H1 (cell line): Measurements from ENCODE around the gene SKIDA1. TPM values are rescaled to one million over a fixed set of nuclear protein-coding genes. Genes with fewer than 3 reads are reported as not detected.

Experiments used
- CTCF ChIA-PET: fragments of 300-600 bp; sonication (Branson Sonifier 250); formaldehyde crosslinking; loops from one replicate; lab custom pipeline; 2021; ENCODE audit not compliant: partially characterized antibody; lab: Charles Lee
- POLR2A ChIA-PET: fragments of 300-600 bp; sonication (Branson Sonifier 250); formaldehyde crosslinking; loops from one replicate; lab custom pipeline; 2021; ENCODE audit warnings: inconsistent platforms; ENCODE audit not compliant: partially characterized antibody; lab: Charles Lee
- DNase-seq, 2 experiments: peaks; one replicate each; pipeline versions ENCODE4 v3.0.0 to v3.0.0-alpha.2; 2010 to 2022; ENCODE audit warnings: low spot score in 2 of 2, low read depth in 1 of 2, mixed read lengths in 1 of 2
- FAIRE-seq: peaks from 2 replicates; lab custom pipeline; 2011; peaks lifted over from hg19 to GRCh38; lab: Jason Lieb, UNC
- H2AFZ ChIP-seq: 2 replicates; pipeline ENCODE4 v1.8.1; 2012; ENCODE audit warnings: low read length, inconsistent platforms
- H2AK5ac ChIP-seq: 2 replicates; pipeline ENCODE4 v1.6.1; 2013; ENCODE audit warnings: low read depth, low read length
- H2BK120ac ChIP-seq: replicated peaks from 2 replicates; pipeline ENCODE3; 2013; ENCODE audit warnings: low read depth, low read length, inconsistent platforms
- H2BK12ac ChIP-seq: 2 replicates; pipeline ENCODE4 v1.6.1; 2013; ENCODE audit warnings: low read depth, low read length
- H2BK15ac ChIP-seq: 2 replicates; pipeline ENCODE4 v1.6.1; 2013; ENCODE audit warnings: low read length
- H2BK20ac ChIP-seq: 2 replicates; pipeline ENCODE4 v1.6.1; 2013; ENCODE audit warnings: low read length
- H2BK5ac ChIP-seq: 2 replicates; pipeline ENCODE4 v1.6.1; 2013; ENCODE audit warnings: low read depth, low read length
- H3K14ac ChIP-seq: 2 replicates; pipeline ENCODE4 v1.6.1; 2013; ENCODE audit warnings: inconsistent platforms; ENCODE audit not compliant: insufficient read length
- H3K18ac ChIP-seq: 2 replicates; pipeline ENCODE4 v1.6.1; 2013; ENCODE audit warnings: low read length; ENCODE audit errors: extremely low read depth
- H3K23ac ChIP-seq: 2 replicates; pipeline ENCODE4 v1.6.1; 2013; ENCODE audit warnings: inconsistent platforms; ENCODE audit not compliant: insufficient read length
- H3K23me2 ChIP-seq: 2 replicates; pipeline ENCODE4 v1.6.1; 2013; ENCODE audit warnings: low read depth, low read length
- H3K27ac ChIP-seq: 2 replicates; pipeline ENCODE4 v1.6.1; 2011; ENCODE audit warnings: low read depth, low read length, inconsistent platforms
- H3K27me3 ChIP-seq, 4 experiments: replicated peaks in 1 of 4; 1 replicate in 1 of 4; 2 replicates in 3 of 4; pipeline versions ENCODE4 v1.6.1 to v1.8.1; 2011 to 2013; ENCODE audit warnings: low read length in 3 of 4, mild to moderate bottlenecking in 3 of 4, inconsistent platforms in 2 of 4, mixed read lengths in 2 of 4, moderate library complexity in 1 of 4; ENCODE audit not compliant: control insufficient read depth in 3 of 4, insufficient read depth in 3 of 4; ENCODE audit errors: extremely low read depth in 1 of 4
- H3K36me3 ChIP-seq, 4 experiments: 2 replicates each; pipeline versions ENCODE4 v1.6.1 to v1.8.1; 2011 to 2013; ENCODE audit warnings: mild to moderate bottlenecking in 4 of 4, low read length in 3 of 4, moderate library complexity in 2 of 4, control low read depth in 1 of 4, inconsistent platforms in 1 of 4; ENCODE audit not compliant: insufficient read depth in 4 of 4, control insufficient read depth in 2 of 4
- H3K4ac ChIP-seq: replicated peaks from 2 replicates; pipeline ENCODE3; 2013; ENCODE audit warnings: low read length, low read depth, mixed read lengths, inconsistent platforms; ENCODE audit not compliant: insufficient read length
- H3K4me1 ChIP-seq, 4 experiments: replicated peaks in 1 of 4; 1 replicate in 1 of 4; 2 replicates in 3 of 4; pipeline versions ENCODE4 v1.6.1 to v1.8.1; 2011 to 2013; ENCODE audit warnings: low read length in 3 of 4, inconsistent platforms in 2 of 4, mixed read lengths in 1 of 4; ENCODE audit not compliant: insufficient read depth in 4 of 4, control insufficient read depth in 3 of 4
- H3K4me2 ChIP-seq, 2 experiments: 2 replicates each; pipeline versions ENCODE4 v1.6.1 to v1.8.1; 2011 to 2013; ENCODE audit warnings: low read depth in 2 of 2, low read length in 2 of 2, control low read depth in 1 of 2, inconsistent platforms in 1 of 2, mild to moderate bottlenecking in 1 of 2; ENCODE audit not compliant: insufficient read depth in 1 of 2
- H3K4me3 ChIP-seq, 4 experiments: fragments of 200-600, 300-600 bp in 1 of 4; sonication (generic), shearing (Covaris generic), sonication (Bioruptor Twin) in 1 of 4; 2 replicates each; pipeline versions ENCODE4 v1.5.1 to v1.8.1; 2011 to 2016; ENCODE audit warnings: low read length in 4 of 4, low read depth in 3 of 4, control low read depth in 2 of 4, inconsistent platforms in 2 of 4, mild to moderate bottlenecking in 2 of 4, mixed read lengths in 1 of 4, moderate library complexity in 1 of 4; ENCODE audit not compliant: insufficient read depth in 2 of 4; ENCODE audit errors: extremely low read depth in 1 of 4
- H3K56ac ChIP-seq: replicated peaks from 2 replicates; pipeline ENCODE3; 2013; ENCODE audit warnings: low read depth, mild to moderate bottlenecking, mixed read lengths, low read length, inconsistent platforms; ENCODE audit not compliant: insufficient read length
- H3K79me1 ChIP-seq: 2 replicates; pipeline ENCODE4 v1.6.1; 2013; ENCODE audit warnings: low read depth, low read length, control low read depth
- H3K79me2 ChIP-seq, 2 experiments: 2 replicates each; pipeline versions ENCODE4 v1.6.1 to v1.8.1; 2012 to 2013; ENCODE audit warnings: low read length in 2 of 2, mild to moderate bottlenecking in 2 of 2, inconsistent platforms in 1 of 2; ENCODE audit not compliant: insufficient read depth in 2 of 2, control insufficient read depth in 1 of 2
- H3K9ac ChIP-seq, 4 experiments: replicated peaks in 1 of 4; 1 replicate in 1 of 4; 2 replicates in 3 of 4; pipeline versions ENCODE4 v1.6.1 to v1.8.1; 2011 to 2013; ENCODE audit warnings: low read depth in 3 of 4, low read length in 3 of 4, control low read depth in 2 of 4, mild to moderate bottlenecking in 2 of 4, moderate library complexity in 2 of 4, inconsistent platforms in 1 of 4; ENCODE audit errors: extremely low read depth in 1 of 4
- H3K9me3 ChIP-seq, 2 experiments: 2 replicates each; pipeline versions ENCODE4 v1.6.1 to v1.8.1; 2012 to 2013; ENCODE audit warnings: mild to moderate bottlenecking in 2 of 2, moderate library complexity in 2 of 2, control low read depth in 1 of 2, inconsistent platforms in 1 of 2, low read depth in 1 of 2, low read length in 1 of 2, mixed read lengths in 1 of 2; ENCODE audit not compliant: insufficient read depth in 2 of 2
- H4K20me1 ChIP-seq, 2 experiments: replicated peaks in 1 of 2; 2 replicates each; pipeline versions ENCODE3 to v1.8.1; 2011 to 2013; ENCODE audit warnings: inconsistent platforms in 2 of 2, low read length in 2 of 2, mild to moderate bottlenecking in 1 of 2; ENCODE audit not compliant: insufficient read depth in 2 of 2, control insufficient read depth in 1 of 2
- H4K5ac ChIP-seq: 2 replicates; pipeline ENCODE4 v1.6.1; 2013; ENCODE audit warnings: low read length, low read depth, mixed read lengths, inconsistent platforms; ENCODE audit not compliant: insufficient read length
- H4K8ac ChIP-seq: 2 replicates; pipeline ENCODE4 v1.8.0; 2013; ENCODE audit warnings: mild to moderate bottlenecking, moderate library complexity, low read length, inconsistent platforms; ENCODE audit not compliant: insufficient read depth; ENCODE audit errors: extremely low read depth
- H4K91ac ChIP-seq: replicated peaks from 2 replicates; pipeline ENCODE3; 2013; ENCODE audit warnings: low read length, mixed read lengths, inconsistent platforms; ENCODE audit not compliant: insufficient read length
- BACH1 ChIP-seq: IDR thresholded peaks from 2 replicates; pipeline ENCODE4 v1.6.1; 2012; ENCODE audit warnings: low read length, improper control_type of control experiment
- CBX5 ChIP-seq: fragments of 300-800, 300-1000 bp; sonication (generic); IDR thresholded peaks from 2 replicates; pipeline ENCODE4 v1.7.1; 2016; ENCODE audit warnings: antibody characterized with exemption, low read length, low read depth
- CEBPB ChIP-seq: IDR thresholded peaks from 2 replicates; pipeline ENCODE4 v1.6.1; 2012; ENCODE audit warnings: low read depth, low read length
- CHD1 ChIP-seq: IDR thresholded peaks from 2 replicates; pipeline ENCODE4 v1.6.1; 2012; ENCODE audit warnings: low read depth, low read length, improper control_type of control experiment
- CHD2 ChIP-seq: IDR thresholded peaks from 2 replicates; pipeline ENCODE4 v1.6.1; 2012; ENCODE audit warnings: low read length, improper control_type of control experiment
- CREB1 ChIP-seq: IDR thresholded peaks from 2 replicates; pipeline ENCODE4 v1.6.1; 2012; ENCODE audit warnings: inconsistent platforms
- EZH2 ChIP-seq: fragments of 200-600 bp; sonication (generic); IDR thresholded peaks from 2 replicates; pipeline ENCODE4 v1.7.1; 2012; ENCODE audit warnings: low read depth, mild to moderate bottlenecking, moderate library complexity, low read length, inconsistent platforms; ENCODE audit not compliant: severe bottlenecking
- POLR2A ChIP-seq, 2 experiments: IDR thresholded peaks; 1 replicate in 1 of 2; 2 replicates in 1 of 2; pipeline ENCODE4 v1.6.1; 2011; ENCODE audit warnings: low read depth in 2 of 2, low read length in 2 of 2, mild to moderate bottlenecking in 2 of 2; ENCODE audit errors: control extremely low read depth in 1 of 2
- RBBP5 ChIP-seq: IDR thresholded peaks from 2 replicates; pipeline ENCODE4 v1.7.1; 2012; ENCODE audit warnings: low read depth, mild to moderate bottlenecking, inconsistent platforms, low read length, moderate library complexity, borderline replicate concordance
- RFX5 ChIP-seq: IDR thresholded peaks from 2 replicates; pipeline ENCODE4 v1.6.1; 2011; ENCODE audit warnings: low read depth, low read length, improper control_type of control experiment, borderline replicate concordance
- SIN3A ChIP-seq, 2 experiments: IDR thresholded peaks in 1 of 2; conservative IDR thresholded peaks in 1 of 2; 2 replicates each; pipeline ENCODE4 v1.6.1; 2011 to 2012; ENCODE audit warnings: low read length in 2 of 2, improper control_type of control experiment in 1 of 2, low read depth in 1 of 2, mild to moderate bottlenecking in 1 of 2
- SUZ12 ChIP-seq: fragments of 200-600 bp; sonication (generic); IDR thresholded peaks from 2 replicates; pipeline ENCODE4 v1.6.1; 2012; ENCODE audit warnings: mild to moderate bottlenecking, inconsistent platforms, low read length, moderate library complexity, mixed read lengths
- WGBS, 2 experiments: shearing (Covaris generic) in 1 of 2; methylation state at CpG; one replicate each; pipeline versions ENCODE4 v1.1.6 to v1.1.7; 2013 to 2015; ENCODE audit warnings: low lambda C conversion rate in 2 of 2, mixed read lengths in 2 of 2, inconsistent platforms in 1 of 2, low coverage in 1 of 2, missing lambda C conversion rate in 1 of 2; ENCODE audit not compliant: insufficient replicate concordance in 2 of 2, insufficient coverage in 1 of 2, insufficient read length in 1 of 2; ENCODE audit errors: extremely low coverage in 1 of 2, missing lambda C conversion rate in 1 of 2; 5-methylcytosine and 5-hydroxymethylcytosine counted together
- polyA plus RNA-seq, 7 experiments: library from polyadenylated mRNA; depleted of rRNA in 3 of 7; stranded (reverse) in 5 of 7; unstranded in 2 of 7; fragments of >200 nt in 5 of 7; fragments of 200-250 nt in 2 of 7; gene quantifications; 1 replicate in 5 of 7; 2 replicates in 1 of 7; 4 replicates in 1 of 7; pipeline versions ENCODE4 v1.2.1 to v1.2.3, GENCODE V29; 2011 to 2013; ENCODE audit warnings: missing spikeins in 2 of 7, mixed read lengths in 2 of 7
- total RNA-seq: library from RNA; stranded (reverse); fragmentation: NEBNext Ultra II Directional; extraction: Animal tissue kit (Norgen Biotek cat#: 25700); gene quantifications from 2 replicates; pipeline ENCODE4 v1.2.1, GENCODE V29; 2021
- TF ChIP-seq, protein P1 (sequence below): IDR thresholded peaks from 2 replicates; pipeline ENCODE4 v1.6.1; 2012; ENCODE audit warnings: inconsistent platforms

SKIDA1 gene
- total and polyA plus RNA-seq, 2 of the 8 experiments (the other 6 are each of a cell fraction or from before 2014, with no cell fraction given) = 1.5 to 8.0 TPM

- Histone ChIP-seq H3K36me3 (peaks cover 0 to 7% (median 0%) of the 10 kb centered on the region in 4 experiments; a peak in 2 of 8 replicates), H3K56ac (no peak overlapping the region), H3K4me1 (peaks cover 0 to 10% (median 3%) of the 10 kb centered on the region in 4 experiments; a peak in 6 of 7 replicates), H3K79me1 (no peaks in the 10 kb centered on the region), H2BK120ac (no peak overlapping the region), H3K79me2 (peaks cover 0 to 18% of the 10 kb centered on the region in 2 experiments; a peak in 2 of 4 replicates), H2AK5ac (no peak overlapping the region), H2BK5ac (no peak overlapping the region), H4K8ac (no peak overlapping the region), H3K9me3 (no peaks in the 10 kb centered on the region), H3K4me3 (no peak overlapping the region), H3K23ac (no peak overlapping the region), H4K20me1 (no peaks in the 10 kb centered on the region), H2BK12ac (no peak overlapping the region), H3K9ac (no peak overlapping the region), H3K27me3 (no peaks in the 10 kb centered on the region), H2AFZ (no peak overlapping the region), H3K23me2 (peaks cover 14% of the 10 kb centered on the region; the same call in 1 of the 2 replicates), H3K14ac (no peak overlapping the region), H3K18ac (no peak overlapping the region), H4K5ac (no peak overlapping the region), H3K27ac (no peak overlapping the region), H2BK15ac (no peak overlapping the region), H3K4me2 (no peak overlapping the region), H3K4ac (no peak overlapping the region), H4K91ac (no peak overlapping the region), H2BK20ac (no peak overlapping the region)
- FAIRE-seq (no peak), DNase-seq (no peak)
- ChIA-PET POLR2A (no interaction called here), CTCF (interaction anchor here (0.6 to 4.9 kb wide), 4 partner anchors 29 to 636 kb away, joined by 3 to 39 read pairs (median 4); no protein-coding TSS in a partner anchor)
- 86% methylated on average over 2 of the region's 2 CpGs; no CpG with 5 or more reads in 1 of the 2 experiments for WGBS, 2 experiments
- TF ChIP-seq RBBP5 (no peak), POLR2A (IDR thresholded peaks at IDR 0.05; ENCODE audit: control extremely low read depth in 1 of 2, low read depth in 2 of 2, low read length in 2 of 2) (no peak), CBX5 (no peak), BACH1 (no peak), CEBPB (no peak), SIN3A (conservative IDR thresholded peaks at IDR 0.05 in 1 of 2, IDR thresholded peaks at IDR 0.05 in 1 of 2; ENCODE audit: low read depth in 1 of 2, low read length in 2 of 2) (no peak), CHD2 (no peak), RFX5 (no peak), CHD1 (no peak), SUZ12 (no peak), EZH2 (no peak), CREB1 (no peak)
- TF ChIP-seq, protein P1, sequence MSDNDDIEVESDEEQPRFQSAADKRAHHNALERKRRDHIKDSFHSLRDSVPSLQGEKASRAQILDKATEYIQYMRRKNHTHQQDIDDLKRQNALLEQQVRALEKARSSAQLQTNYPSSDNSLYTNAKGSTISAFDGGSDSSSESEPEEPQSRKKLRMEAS = no peak
Observed at GRCh38 chr10:21490711-21491105, 34.8 kb downstream of the SKIDA1 start.
